ENCODE measurements around the gene DPH1. TPM values are rescaled to one million over a fixed set of nuclear protein-coding genes. Genes with fewer than 3 reads are reported as not detected.

DPH1 gene
- total RNA-seq, 1 experiment from 2014 or later: 60.2 TPM

DNA sequence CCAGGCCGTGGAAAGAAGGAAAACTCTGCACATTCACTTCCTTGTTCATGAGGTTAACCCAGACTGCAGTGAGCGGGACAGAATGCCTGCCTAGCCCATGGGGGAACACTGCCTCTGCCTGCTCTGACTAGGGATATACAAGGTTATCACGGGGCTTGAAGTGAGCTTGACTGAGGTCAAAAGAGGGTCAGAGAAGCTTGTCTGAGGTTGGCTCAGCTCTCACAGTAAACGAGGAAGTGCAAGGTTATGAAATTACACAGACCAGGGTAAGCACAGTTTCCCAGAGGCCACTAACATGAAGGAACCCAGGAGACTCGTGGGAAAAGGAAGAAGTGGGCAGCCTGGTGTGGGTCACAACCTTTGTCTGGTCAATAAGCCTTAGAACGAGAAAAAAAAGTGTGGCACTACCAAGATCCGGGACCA lies 53.7 kb downstream of the DPH1 start:
- in situ Hi-C loops (cut with HindIII; ENCODE audit: low pct_unique_long_range_greater_than_20kb, low sequenced_read_pairs): no loop called here
- DNase-seq (ENCODE audit: low read depth, low spot score): no peak

DNA sequence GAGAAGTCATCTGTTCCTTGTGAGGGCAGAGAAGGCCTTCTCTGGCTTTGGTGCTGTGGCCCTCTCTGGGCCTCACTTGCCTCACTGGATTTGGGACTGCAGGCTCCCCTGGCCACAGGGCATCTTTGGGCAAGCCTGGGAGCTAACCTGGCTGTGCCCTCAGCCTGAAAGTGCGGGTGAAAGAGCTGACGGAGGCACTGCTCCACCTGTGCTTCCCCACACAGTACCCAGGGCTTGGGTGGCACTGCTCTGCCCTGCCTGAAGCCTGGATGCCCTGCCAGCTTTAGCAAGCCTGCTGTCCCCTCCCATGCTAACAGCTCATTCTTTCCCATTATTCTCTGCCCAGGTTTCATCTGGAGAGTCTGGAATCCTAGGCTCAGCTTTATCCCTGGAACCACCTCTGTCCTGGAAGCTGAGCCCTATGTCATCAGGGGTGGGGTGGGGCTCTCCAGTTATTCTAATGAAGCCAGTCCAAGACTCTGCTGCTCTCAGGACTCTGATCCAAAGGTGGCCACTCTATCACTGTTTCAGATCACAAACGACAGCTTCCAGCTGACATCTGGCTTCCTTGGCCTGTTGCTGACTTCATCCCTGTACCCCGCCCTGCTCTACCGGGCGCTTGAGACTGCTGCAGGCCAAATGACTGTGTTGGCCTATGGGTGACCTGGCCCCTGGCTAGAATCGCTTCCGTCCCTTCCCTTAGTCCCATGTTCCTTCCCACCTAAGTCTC lies 54.2 kb downstream of the DPH1 start:
- DNase-seq (ENCODE audit: low read depth, low spot score): no peak
- in situ Hi-C loops (cut with HindIII; ENCODE audit: low pct_unique_long_range_greater_than_20kb, low sequenced_read_pairs): no loop called here

DNA sequence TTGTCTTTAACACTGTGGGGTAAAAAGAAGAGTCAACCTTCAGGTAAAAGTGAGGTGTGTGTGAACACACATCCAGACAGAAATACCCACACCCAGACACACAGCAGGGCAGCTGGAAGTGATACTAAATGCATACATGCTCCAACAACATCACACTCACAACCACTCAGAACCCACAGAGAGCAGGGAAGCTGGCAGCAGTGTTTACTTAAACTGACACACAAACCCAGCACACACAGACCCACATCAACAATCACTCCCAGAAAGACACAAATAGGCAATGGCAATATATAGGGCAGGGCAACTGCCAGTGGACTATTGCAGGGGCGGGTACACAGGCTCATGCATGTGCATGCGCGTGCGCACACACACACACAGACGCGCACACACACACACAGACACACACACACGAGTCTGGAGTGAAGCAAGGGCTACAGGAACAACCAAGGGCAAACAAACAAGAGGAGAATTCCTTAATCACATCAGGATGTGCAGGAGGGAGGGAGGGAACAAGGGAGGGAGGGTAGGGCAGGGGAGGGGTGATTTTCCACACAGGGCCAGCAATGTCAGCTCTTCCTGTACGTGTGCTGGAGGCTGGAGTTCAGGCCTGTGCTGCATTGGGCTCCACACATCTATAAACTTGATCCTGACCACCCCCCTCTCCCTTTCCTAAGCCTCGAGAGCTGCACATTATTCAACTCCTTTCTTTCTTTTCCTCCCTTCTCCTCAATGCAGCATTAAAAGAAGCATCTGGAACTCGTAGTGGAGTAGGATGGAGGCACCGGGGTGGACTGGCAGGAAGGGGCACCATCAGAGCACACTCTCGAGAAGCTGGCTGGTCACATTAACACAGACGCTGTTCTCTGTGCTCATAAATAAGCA lies 55.1 kb downstream of the DPH1 start:
- DNase-seq (ENCODE audit: low read depth, low spot score): no peak
- in situ Hi-C loops (cut with HindIII; ENCODE audit: low pct_unique_long_range_greater_than_20kb, low sequenced_read_pairs): no loop called here

DNA sequence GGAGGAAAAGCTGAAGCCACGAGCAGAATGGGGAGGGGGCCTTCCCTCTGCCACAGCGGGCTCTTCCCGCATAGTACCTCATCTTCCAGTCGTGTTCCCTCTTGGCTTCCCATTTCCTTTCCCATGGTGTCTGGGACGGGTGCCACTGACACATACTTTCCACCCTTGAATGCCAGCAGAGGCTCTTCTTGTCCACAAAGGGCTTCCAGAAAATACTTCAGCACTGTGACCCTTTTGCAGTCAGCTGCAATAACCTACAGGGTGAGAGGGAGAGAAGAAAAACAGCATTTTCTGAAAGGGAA lies 55.6 kb downstream of the DPH1 start:
- in situ Hi-C loops (cut with HindIII; ENCODE audit: low pct_unique_long_range_greater_than_20kb, low sequenced_read_pairs): no loop called here
- no peak for DNase-seq (ENCODE audit: low read depth, low spot score)

DNA sequence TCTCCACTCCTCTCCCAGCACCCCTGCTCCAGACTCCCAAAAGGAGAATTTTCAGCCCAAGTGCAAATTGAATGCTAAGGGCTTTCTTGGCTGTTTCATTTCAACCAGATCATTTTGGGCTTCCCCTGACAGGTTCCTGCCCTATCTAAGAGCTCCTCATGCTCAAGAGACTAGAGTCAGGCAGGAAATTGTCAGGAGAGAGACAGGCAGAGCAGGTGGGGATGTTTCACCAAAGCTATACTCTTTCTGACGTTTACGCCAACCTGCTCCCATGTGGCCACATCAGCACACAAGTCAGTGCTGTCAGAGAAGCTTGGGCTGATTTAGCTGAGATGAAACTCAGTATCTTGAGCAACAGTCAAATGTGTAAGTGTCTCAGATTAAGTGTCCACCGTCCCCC lies 56.4 kb downstream of the DPH1 start:
- DNase-seq (ENCODE audit: low read depth, low spot score): no peak
- in situ Hi-C loops (cut with HindIII; ENCODE audit: low pct_unique_long_range_greater_than_20kb, low sequenced_read_pairs): no loop called here

DNA sequence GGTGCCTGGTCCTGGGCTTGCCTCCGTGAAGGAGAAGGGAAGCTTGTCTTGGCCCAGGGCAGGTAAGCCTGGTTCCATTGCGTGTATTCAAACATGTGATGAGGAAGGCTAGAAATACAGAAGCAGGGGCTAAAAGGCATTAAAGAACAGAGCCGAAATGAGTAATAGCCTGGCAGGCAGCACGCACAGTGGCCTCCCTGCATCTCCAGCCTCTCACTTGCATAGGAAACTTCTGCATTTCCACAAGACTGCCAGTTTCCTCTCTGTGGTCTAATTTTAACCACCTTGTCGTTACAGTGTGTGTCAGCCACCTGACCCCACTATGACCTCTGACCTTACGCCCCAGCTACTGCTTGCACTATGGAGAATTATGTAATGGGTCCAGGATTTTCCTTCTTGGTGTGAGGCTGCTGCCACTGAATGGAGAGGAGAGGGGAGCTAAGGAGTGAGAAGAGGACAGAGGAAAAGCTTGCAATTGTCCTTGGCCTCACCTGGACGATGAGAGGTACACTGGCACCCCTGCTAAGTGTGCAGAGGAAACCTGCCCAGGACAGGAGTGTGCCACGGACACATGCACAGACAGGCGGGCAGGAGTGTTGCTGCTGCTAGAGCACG lies 57.8 kb downstream of the DPH1 start:
- no peak for DNase-seq (ENCODE audit: low read depth, low spot score)
- in situ Hi-C loops (cut with HindIII; ENCODE audit: low pct_unique_long_range_greater_than_20kb, low sequenced_read_pairs): no loop called here

DNA sequence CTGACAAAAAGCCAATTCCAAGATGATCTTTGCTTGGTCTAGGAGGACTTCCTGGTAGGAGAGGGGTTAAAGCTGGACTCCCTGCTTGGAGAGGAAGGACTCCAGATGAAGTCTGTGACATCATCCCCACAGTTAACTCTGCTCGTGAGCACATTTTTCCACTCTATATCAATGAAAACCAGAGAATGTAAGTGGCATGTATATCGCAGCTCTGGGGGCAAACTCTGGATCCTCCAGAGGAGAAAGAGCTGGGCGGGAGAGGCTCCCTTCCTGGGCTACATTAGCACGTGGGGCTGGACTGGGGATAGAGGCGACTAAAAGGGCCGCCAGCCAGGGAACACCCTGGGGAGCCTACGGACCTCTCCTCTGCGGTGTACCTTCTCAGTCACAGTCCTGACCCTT lies 59.1 kb downstream of the DPH1 start:
- in situ Hi-C loops (cut with HindIII; ENCODE audit: low pct_unique_long_range_greater_than_20kb, low sequenced_read_pairs): no loop called here
- DNase-seq (ENCODE audit: low read depth, low spot score): peak; percentile 38

DNA sequence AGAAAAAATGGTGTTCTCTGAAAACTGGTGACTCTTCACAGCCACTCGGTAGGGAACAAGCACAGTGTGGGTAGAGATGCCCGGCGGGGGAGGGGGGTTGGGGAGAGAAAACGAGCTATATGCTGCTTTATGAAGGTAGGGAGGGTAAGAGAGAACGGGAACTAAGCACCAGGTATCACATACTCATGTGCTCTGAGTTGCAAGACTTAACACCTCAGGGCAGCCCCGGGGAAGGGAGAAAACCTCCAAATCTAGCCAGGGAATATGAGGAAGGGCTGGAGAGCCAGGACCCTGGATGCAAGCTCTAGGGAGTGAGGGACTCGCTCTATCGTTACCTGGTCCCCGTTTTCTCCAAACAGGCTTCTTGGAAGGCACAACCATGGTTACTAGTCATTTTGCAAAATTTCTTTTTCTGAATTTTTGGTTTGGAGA lies 60.3 kb downstream of the DPH1 start:
- in situ Hi-C loops (cut with HindIII; ENCODE audit: low pct_unique_long_range_greater_than_20kb, low sequenced_read_pairs): no loop called here
- DNase-seq (ENCODE audit: low read depth, low spot score): no peak

DNA sequence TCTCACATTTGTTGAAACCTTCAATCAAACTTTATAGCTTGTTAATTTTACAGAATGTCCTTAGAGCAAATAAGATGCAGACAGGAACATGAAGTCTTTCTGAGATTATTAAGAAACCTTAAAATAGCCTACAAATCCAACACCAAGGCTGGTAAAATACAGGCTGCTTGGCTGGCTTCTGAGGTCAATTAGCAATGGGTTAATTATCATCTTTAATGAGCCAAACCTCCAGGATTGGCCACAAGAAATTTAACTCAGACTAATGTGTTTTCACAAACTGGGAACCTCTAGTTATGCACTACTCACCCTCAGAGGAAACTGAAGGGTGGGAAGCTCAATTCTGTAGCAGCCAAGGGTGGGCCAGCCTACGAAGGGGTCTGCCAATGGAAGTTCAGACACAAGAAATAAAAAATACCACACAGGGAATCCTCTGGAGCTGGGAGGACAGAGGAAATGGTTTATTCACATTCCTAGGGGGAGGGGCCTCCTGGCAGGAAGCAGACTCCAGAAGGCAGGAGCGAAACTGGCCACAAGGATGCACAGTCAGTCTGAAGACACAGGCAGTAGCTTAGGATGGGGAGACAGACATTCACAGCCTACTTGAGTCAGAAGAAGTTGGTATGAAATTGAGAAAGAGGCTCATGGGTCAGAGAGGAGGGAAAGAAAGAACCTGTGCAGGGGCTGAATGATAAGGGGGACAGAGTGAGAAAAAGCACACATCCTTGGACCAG lies 61.0 kb downstream of the DPH1 start:
- peak; percentile 66 for DNase-seq (ENCODE audit: low read depth, low spot score)
- in situ Hi-C loops (cut with HindIII; ENCODE audit: low pct_unique_long_range_greater_than_20kb, low sequenced_read_pairs): no loop called here

DNA sequence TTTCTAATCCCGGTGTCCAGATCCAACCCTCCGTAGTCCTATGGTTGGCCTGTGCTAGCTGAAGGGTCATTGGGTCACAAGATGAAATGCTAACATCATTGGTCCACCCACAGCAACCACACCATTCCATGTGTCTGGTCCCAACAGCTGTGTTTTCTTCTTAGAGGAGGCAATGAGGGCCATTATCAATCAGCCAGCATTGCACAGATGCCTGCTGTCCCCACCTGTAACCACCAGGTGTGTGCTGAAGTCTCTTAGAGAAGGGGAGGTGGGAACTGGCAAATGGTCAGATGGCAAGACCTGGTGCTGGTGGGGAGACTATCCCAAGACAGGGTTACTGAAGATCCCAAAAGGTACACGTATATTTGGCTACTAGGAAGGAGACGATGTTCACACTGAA lies 62.3 kb downstream of the DPH1 start:
- in situ Hi-C loops (cut with HindIII; ENCODE audit: low pct_unique_long_range_greater_than_20kb, low sequenced_read_pairs): no loop called here
- no peak for DNase-seq (ENCODE audit: low read depth, low spot score)

DNA sequence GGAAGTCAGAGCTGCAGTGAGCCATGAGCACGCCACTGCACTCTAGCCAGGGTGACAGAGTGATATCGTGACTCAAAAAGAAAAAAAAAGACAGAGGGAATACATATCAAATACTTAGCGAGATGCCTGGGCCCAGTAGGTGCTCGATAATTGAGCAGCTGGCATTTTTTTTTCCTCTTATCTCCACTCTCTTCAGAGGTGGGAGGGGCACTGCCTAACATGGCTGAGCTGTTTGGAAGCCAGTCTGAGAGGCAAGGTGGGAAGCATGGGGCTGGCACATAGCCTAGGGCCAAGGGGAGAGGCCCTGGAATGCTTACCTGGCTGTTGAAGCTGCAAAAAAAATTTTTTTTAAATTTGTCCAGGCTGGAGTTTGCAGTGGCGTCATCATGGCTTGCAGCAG lies 63.4 kb downstream of the DPH1 start:
- in situ Hi-C loops (cut with HindIII; ENCODE audit: low pct_unique_long_range_greater_than_20kb, low sequenced_read_pairs): no loop called here
- no peak for DNase-seq (ENCODE audit: low read depth, low spot score)

Small RNAs within 50 kb of the gene (small RNA-seq; reads per million reads assigned to genes)
- gene AC090617.9 (0 reads per million in 2 experiments), gene MIR132 (0.08 to 5.8 reads per million in 2 experiments), gene MIR212 (0 to 1.2 reads per million in 2 experiments), gene OVCA2 (0 reads per million in 2 experiments)

Other genes with a start within 250 kb of the DPH1 start
- 10.0 and 12.0 TPM in 2 replicates for gene SMYD4, start 200.3 kb upstream of the DPH1 start, total RNA-seq (2014; rRNA removed; shearing (Covaris generic))
- gene RPA1, start 200.1 kb upstream of the DPH1 start, total RNA-seq (2014; rRNA removed; shearing (Covaris generic)): 18.9 and 31.4 TPM in 2 replicates
- gene RTN4RL1, start 4.8 kb upstream of the DPH1 start, total RNA-seq (2014; rRNA removed; shearing (Covaris generic)): 1.4 and 1.7 TPM in 2 replicates
- gene OVCA2, start 11.9 kb downstream of the DPH1 start, total RNA-seq (2014; rRNA removed; shearing (Covaris generic)): 74.9 and 82.0 TPM in 2 replicates
- 0.48 and 0.69 TPM in 2 replicates for gene HIC1, start 24.9 kb downstream of the DPH1 start, total RNA-seq (2014; rRNA removed; shearing (Covaris generic))

Measured in SK-MEL-5 (cell line).